H1 (cell line): ENCODE data around the gene PRKN. TPM values are rescaled to one million over a fixed set of nuclear protein-coding genes. Genes with fewer than 3 reads are reported as not detected.

Experiments
- CHD2 ChIP-seq: IDR thresholded peaks from 2 replicates; pipeline ENCODE4 v1.6.1; 2012; ENCODE audit warnings: low read length, improper control_type of control experiment
- polyA plus RNA-seq, 7 experiments: library from polyadenylated mRNA; depleted of rRNA in 3 of 7; stranded (reverse) in 5 of 7; unstranded in 2 of 7; fragments of >200 nt in 5 of 7; fragments of 200-250 nt in 2 of 7; gene quantifications; 1 replicate in 5 of 7; 2 replicates in 1 of 7; 4 replicates in 1 of 7; pipeline versions ENCODE4 v1.2.1 to v1.2.3, GENCODE V29; 2011 to 2013; ENCODE audit warnings: missing spikeins in 2 of 7, mixed read lengths in 2 of 7
- total RNA-seq: library from RNA; stranded (reverse); fragmentation: NEBNext Ultra II Directional; extraction: Animal tissue kit (Norgen Biotek cat#: 25700); gene quantifications from 2 replicates; pipeline ENCODE4 v1.2.1, GENCODE V29; 2021
- TF ChIP-seq, protein P1 (sequence below): IDR thresholded peaks from 2 replicates; pipeline ENCODE4 v1.6.1; 2012; ENCODE audit warnings: inconsistent platforms

The PRKN gene
- total and polyA plus RNA-seq, 2 of the 8 experiments (the other 6 are each of a cell fraction or from before 2014, with no cell fraction given) = 0.13 to 0.29 TPM

DNA sequence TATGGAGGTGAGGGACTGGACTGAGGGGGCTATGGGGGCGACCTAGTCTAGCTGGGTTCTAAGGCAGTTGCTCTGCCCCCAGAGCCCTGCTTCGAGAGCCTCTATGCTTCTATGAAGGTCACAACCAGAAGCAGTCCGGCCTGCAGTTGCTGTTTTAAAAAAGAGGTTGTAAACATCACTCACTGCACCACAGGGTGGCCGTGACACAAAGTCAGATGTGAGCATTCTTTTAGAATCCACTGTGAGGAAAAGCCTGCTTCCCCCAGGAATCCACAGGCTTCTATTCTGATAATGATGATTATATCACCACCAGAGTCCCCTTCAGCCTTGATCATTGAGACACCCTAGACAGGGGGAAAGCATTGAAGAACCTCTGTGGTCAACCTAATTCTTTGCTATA, 1224.0 kb downstream of the PRKN start (continued):
- TF ChIP-seq, protein P1, sequence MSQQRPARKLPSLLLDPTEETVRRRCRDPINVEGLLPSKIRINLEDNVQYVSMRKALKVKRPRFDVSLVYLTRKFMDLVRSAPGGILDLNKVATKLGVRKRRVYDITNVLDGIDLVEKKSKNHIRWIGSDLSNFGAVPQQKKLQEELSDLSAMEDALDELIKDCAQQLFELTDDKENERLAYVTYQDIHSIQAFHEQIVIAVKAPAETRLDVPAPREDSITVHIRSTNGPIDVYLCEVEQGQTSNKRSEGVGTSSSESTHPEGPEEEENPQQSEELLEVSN = no peak
- no peak for TF ChIP-seq CHD2
